Measurements from ENCODE around the gene HOXA6.
A peak's percentile ranks its signal among the peaks of the same experiment; 100 is the strongest.

The HOXA6 gene

GRCh38 chr7:27116962-27117886, 30.4 kb downstream of the HOXA6 start:
- no peak for DNase-seq (ENCODE audit: low read depth)
- no peak overlapping the region for H3K4me3 ChIP-seq (ENCODE audit: control insufficient read depth, low read depth, low read length)
- no peak for TF ChIP-seq CTCF (conservative IDR thresholded peaks at IDR 0.05; ENCODE audit: control insufficient read depth, insufficient read depth, low read depth, low read length)

GRCh38 chr7:27116031-27116961, 31.3 kb downstream of the HOXA6 start:
- DNase-seq (ENCODE audit: low read depth) = no peak
- H3K4me3 ChIP-seq (ENCODE audit: control insufficient read depth, low read depth, low read length) = peak overlapping the region; percentile 46
- no peak for TF ChIP-seq CTCF (conservative IDR thresholded peaks at IDR 0.05; ENCODE audit: control insufficient read depth, insufficient read depth, low read depth, low read length)

GRCh38 chr7:27115221-27116026, 32.1 kb downstream of the HOXA6 start:
- no peak for TF ChIP-seq CTCF (conservative IDR thresholded peaks at IDR 0.05; ENCODE audit: control insufficient read depth, insufficient read depth, low read depth, low read length)
- peak overlapping the region; percentile 46 for H3K4me3 ChIP-seq (ENCODE audit: control insufficient read depth, low read depth, low read length)
- DNase-seq (ENCODE audit: low read depth) = peak; percentile 74

GRCh38 chr7:27114881-27115220, 32.7 kb downstream of the HOXA6 start:
- DNase-seq (ENCODE audit: low read depth) = no peak
- no peak for TF ChIP-seq CTCF (conservative IDR thresholded peaks at IDR 0.05; ENCODE audit: control insufficient read depth, insufficient read depth, low read depth, low read length)
- peak overlapping the region; percentile 46 for H3K4me3 ChIP-seq (ENCODE audit: control insufficient read depth, low read depth, low read length)

- no peak for DNase-seq (ENCODE audit: low read depth)
- no peak for TF ChIP-seq CTCF (conservative IDR thresholded peaks at IDR 0.05; ENCODE audit: control insufficient read depth, insufficient read depth, low read depth, low read length)
- peak overlapping the region; percentile 46 for H3K4me3 ChIP-seq (ENCODE audit: control insufficient read depth, low read depth, low read length)
These were observed 33.4 kb downstream of the HOXA6 start for GRCh38 chr7:27113991-27114769.
